DMS53 treated with DMSO at 0.1 percent for 48 hours (cell line): ENCODE results near the gene MLST8.
"Not testable (repeated sequence)": the region's sequence is repeated elsewhere in the genome, so short reads cannot be mapped to it uniquely, and the experiment has no call there.

Source experiments
- DNase-seq: peaks from one replicate; lab custom pipeline; 2025; ENCODE audit not compliant: unreplicated experiment; lab: John Stamatoyannopoulos, UW

The MLST8 gene

GRCh38 chr16:2231016-2231931 is 26.0 kb downstream of the MLST8 start:
- DNase-seq: peak; percentile 70

- DNase-seq: no peak
These were observed 27.1 kb downstream of the MLST8 start for GRCh38 chr16:2232094-2232990.

GRCh38 chr16:2233046-2233775 is 28.0 kb downstream of the MLST8 start:
- DNase-seq: no peak

- peak; percentile 60 for DNase-seq
These were observed 28.9 kb downstream of the MLST8 start for GRCh38 chr16:2233872-2234812.

- DNase-seq: no peak
These were observed 29.5 kb downstream of the MLST8 start for GRCh38 chr16:2234813-2235170.

GRCh38 chr16:2235234-2235651 is 30.0 kb downstream of the MLST8 start:
- DNase-seq: no peak

- no peak for DNase-seq
These were observed 30.6 kb downstream of the MLST8 start for GRCh38 chr16:2235695-2236336.

- DNase-seq: no peak
These were observed 31.3 kb downstream of the MLST8 start, which contains the start of gene DNASE1L2 for GRCh38 chr16:2236337-2237101. Gene DNASE1L2, plus strand, starts transcription at chr16:2236444. Its CDS starts 373 bp downstream, at chr16:2236817.

GRCh38 chr16:2237102-2237482 is 31.8 kb downstream of the MLST8 start:
- no peak for DNase-seq

GRCh38 chr16:2237493-2238149 is 32.4 kb downstream of the MLST8 start:
- DNase-seq: no peak

GRCh38 chr16:2238150-2238837 is 33.0 kb downstream of the MLST8 start:
- no peak for DNase-seq

GRCh38 chr16:2238838-2239675 is 33.8 kb downstream of the MLST8 start:
- DNase-seq: peak; percentile 19

- not testable (repeated sequence) for DNase-seq
These were observed 35.1 kb downstream of the MLST8 start for GRCh38 chr16:2240331-2240730.

- no peak for DNase-seq
These were observed 37.3 kb downstream of the MLST8 start for GRCh38 chr16:2242598-2242997.

GRCh38 chr16:2243031-2243528 is 37.8 kb downstream of the MLST8 start:
- DNase-seq: no peak

- no peak for DNase-seq
These were observed 38.5 kb downstream of the MLST8 start for GRCh38 chr16:2243781-2244180.

GRCh38 chr16:2244301-2244700 is 39.0 kb downstream of the MLST8 start:
- no peak for DNase-seq
